ENCODE data around the gene PUSL1.

Gene PUSL1

DNA sequence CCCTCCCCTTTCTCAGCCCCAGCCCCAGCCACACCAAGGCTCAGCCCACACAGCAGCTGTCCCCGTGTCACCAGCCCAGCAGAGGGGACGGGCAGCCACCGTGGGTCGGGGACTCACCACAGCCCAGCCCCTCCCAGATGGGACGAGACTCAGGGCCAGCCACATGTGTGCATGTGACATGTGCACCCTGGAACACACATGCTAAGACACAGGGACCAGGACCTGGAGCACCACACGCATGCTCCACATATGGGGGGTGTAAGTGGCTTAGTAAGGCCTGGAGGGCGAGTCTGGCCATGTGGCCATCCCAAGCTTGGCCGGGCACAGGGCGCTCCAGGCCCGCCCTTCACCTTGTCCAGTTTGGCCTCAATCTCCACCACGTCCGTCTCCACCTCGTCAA is 4.7 kb upstream of the PUSL1 start:
- no peak for TF ChIP-seq ZFX (IDR thresholded peaks at IDR 0.05; ENCODE audit: borderline replicate concordance)
- TF ChIP-seq CTCF (IDR thresholded peaks at IDR 0.05): no peak
- no peak overlapping the region for H3K27ac ChIP-seq

GRCh38 chr1:1304331-1305299 is 3.8 kb upstream of the PUSL1 start:
- no peak for TF ChIP-seq CTCF (IDR thresholded peaks at IDR 0.05)
- no peak for TF ChIP-seq ZFX (IDR thresholded peaks at IDR 0.05; ENCODE audit: borderline replicate concordance)
- H3K27ac ChIP-seq: peak overlapping the region; percentile 96; the same call in 1 of the 2 replicates

- TF ChIP-seq CTCF (IDR thresholded peaks at IDR 0.05): no peak
- TF ChIP-seq ZFX (IDR thresholded peaks at IDR 0.05; ENCODE audit: borderline replicate concordance): no peak
- H3K27ac ChIP-seq: peak overlapping the region; percentile 96
Measured at GRCh38 chr1:1305300-1306069, 2.9 kb upstream of the PUSL1 start.

- H3K27ac ChIP-seq: peak overlapping the region; percentile 96
Measured at GRCh38 chr1:1306070-1306660, 2.2 kb upstream of the PUSL1 start.

GRCh38 chr1:1306661-1307260 is 1.6 kb upstream of the PUSL1 start:
- H3K27ac ChIP-seq: peak overlapping the region; percentile 96

More at GRCh38 chr1:1306070-1306660, 2.2 kb upstream of the PUSL1 start:
- no peak for TF ChIP-seq ZFX (IDR thresholded peaks at IDR 0.05; ENCODE audit: borderline replicate concordance)
- TF ChIP-seq CTCF (IDR thresholded peaks at IDR 0.05): no peak

More at GRCh38 chr1:1306661-1307260, 1.6 kb upstream of the PUSL1 start:
- TF ChIP-seq ZFX (IDR thresholded peaks at IDR 0.05; ENCODE audit: borderline replicate concordance): no peak
- no peak for TF ChIP-seq CTCF (IDR thresholded peaks at IDR 0.05)
